Endothelial cell (in vitro differentiated cells): Measurements from ENCODE around the gene IGFBP3. TPM values are rescaled to one million over a fixed set of nuclear protein-coding genes. Genes with fewer than 3 reads are reported as not detected.
"Not testable (repeated sequence)": the region's sequence is repeated elsewhere in the genome, so short reads cannot be mapped to it uniquely, and the experiment has no call there.

ENCODE experiments used
- DNase-seq: peaks from one replicate; pipeline ENCODE4 v3.0.0; 2021; ENCODE audit warnings: low spot score
- H3K27ac Mint-ChIP-seq: one replicate; pipeline ENCODE4 v1.8.0; 2021; ENCODE audit warnings: mixed read lengths, inconsistent platforms; ENCODE audit not compliant: unreplicated experiment
- H3K27me3 Mint-ChIP-seq: one replicate; pipeline ENCODE4 v1.8.0; 2021; ENCODE audit warnings: mild to moderate bottlenecking, moderate library complexity, mixed read lengths, inconsistent platforms; ENCODE audit not compliant: unreplicated experiment
- H3K36me3 Mint-ChIP-seq: one replicate; pipeline ENCODE4 v1.8.0; 2021; ENCODE audit warnings: mild to moderate bottlenecking, low read depth, mixed read lengths, inconsistent platforms; ENCODE audit not compliant: unreplicated experiment
- H3K4me1 Mint-ChIP-seq: one replicate; pipeline ENCODE4 v1.8.0; 2021; ENCODE audit warnings: mild to moderate bottlenecking, mixed read lengths, inconsistent platforms; ENCODE audit not compliant: unreplicated experiment
- H3K4me3 Mint-ChIP-seq: one replicate; pipeline ENCODE4 v1.8.0; 2021; ENCODE audit warnings: mild to moderate bottlenecking, mixed read lengths, inconsistent platforms; ENCODE audit not compliant: unreplicated experiment
- H3K9me3 Mint-ChIP-seq: one replicate; pipeline ENCODE4 v1.8.0; 2021; ENCODE audit warnings: mixed read lengths, inconsistent platforms; ENCODE audit not compliant: unreplicated experiment
- CTCF ChIP-seq: fragments of 200-600 bp; sonication (generic); IDR thresholded peaks from one replicate; pipeline ENCODE4 v1.5.0; 2021; ENCODE audit warnings: antibody characterized with exemption; ENCODE audit not compliant: unreplicated experiment
- total RNA-seq: library from RNA; stranded (reverse); fragmentation: NEBNext Ultra II Directional; extraction: Animal tissue kit (Norgen Biotek cat#: 25700); gene quantifications from one replicate; pipeline ENCODE4 v1.2.1, GENCODE V29; 2021; ENCODE audit not compliant: unreplicated experiment

Gene IGFBP3
- total RNA-seq, 1 donor from 2014 or later: 125 TPM

GRCh38 chr7:45944058-45944457, 23.0 kb upstream of the IGFBP3 start:
- no peak overlapping the region for H3K4me3 Mint-ChIP-seq
- H3K27me3 Mint-ChIP-seq: peaks cover 1% of the 10 kb centered on the region
- TF ChIP-seq CTCF: no peak
- H3K27ac Mint-ChIP-seq: no peak overlapping the region
- no peaks in the 10 kb centered on the region for H3K4me1 Mint-ChIP-seq
- no peak for DNase-seq
- peaks cover 3% of the 10 kb centered on the region for H3K36me3 Mint-ChIP-seq
- H3K9me3 Mint-ChIP-seq: no peaks in the 10 kb centered on the region

- Mint-ChIP-seq H3K4me3 (no peak overlapping the region), H3K9me3 (no peaks in the 10 kb centered on the region), H3K36me3 (peaks cover 3% of the 10 kb centered on the region), H3K27ac (no peak overlapping the region), H3K4me1 (no peaks in the 10 kb centered on the region), H3K27me3 (peaks cover 5% of the 10 kb centered on the region)
- DNase-seq: no peak
- TF ChIP-seq CTCF: no peak
Observed at GRCh38 chr7:45940939-45941338, 19.9 kb upstream of the IGFBP3 start.

- not testable (repeated sequence) for H3K4me3 Mint-ChIP-seq, H3K36me3 Mint-ChIP-seq, DNase-seq, H3K27me3 Mint-ChIP-seq, H3K4me1 Mint-ChIP-seq, H3K9me3 Mint-ChIP-seq, H3K27ac Mint-ChIP-seq
Observed at GRCh38 chr7:45940237-45940781, 19.2 kb upstream of the IGFBP3 start.

GRCh38 chr7:45939574-45939973, 18.5 kb upstream of the IGFBP3 start:
- Mint-ChIP-seq H3K27me3 (peaks cover 5% of the 10 kb centered on the region), H3K4me3 (peak overlapping the region; percentile 24), H3K36me3 (peaks cover 3% of the 10 kb centered on the region), H3K4me1 (no peaks in the 10 kb centered on the region), H3K27ac (no peak overlapping the region), H3K9me3 (no peaks in the 10 kb centered on the region)
- no peak for TF ChIP-seq CTCF
- DNase-seq: no peak

- DNase-seq: peak; percentile 30
Observed at GRCh38 chr7:45938626-45939302, 17.7 kb upstream of the IGFBP3 start.

More at GRCh38 chr7:45938626-45939302, 17.7 kb upstream of the IGFBP3 start:
- H3K27ac Mint-ChIP-seq: no peak overlapping the region
- H3K4me1 Mint-ChIP-seq: no peaks in the 10 kb centered on the region
- H3K4me3 Mint-ChIP-seq: no peak overlapping the region
- H3K9me3 Mint-ChIP-seq: no peaks in the 10 kb centered on the region
- peak; percentile 33 for TF ChIP-seq CTCF
- peaks cover 3% of the 10 kb centered on the region for H3K36me3 Mint-ChIP-seq
- peaks cover 5% of the 10 kb centered on the region for H3K27me3 Mint-ChIP-seq
